ENCODE results near the gene SCN11A.
"Not testable (repeated sequence)": the region's sequence is repeated elsewhere in the genome, so short reads cannot be mapped to it uniquely, and the experiment has no call there.

The SCN11A gene

GRCh38 chr3:39063143-39063542, 11.4 kb upstream of the SCN11A start:
- Histone ChIP-seq H3K9me3 (ENCODE audit: control insufficient read depth, low read depth, low read length) (no peaks in the 10 kb centered on the region), H3K4me1 (ENCODE audit: control insufficient read depth, low read depth, low read length) (no peaks in the 10 kb centered on the region), H3K27me3 (ENCODE audit: control insufficient read depth, insufficient read depth, low read length) (no peaks in the 10 kb centered on the region), H3K36me3 (ENCODE audit: control insufficient read depth, low read depth, low read length) (peaks cover 11% of the 10 kb centered on the region), H3K9ac (ENCODE audit: low read length) (no peak overlapping the region), H3K4me3 (ENCODE audit: low read length) (no peak overlapping the region), H3K27ac (ENCODE audit: low read length) (no peak overlapping the region)

- H3K9me3 ChIP-seq (ENCODE audit: control insufficient read depth, low read depth, low read length), result no peaks in the 10 kb centered on the region
- no peak overlapping the region for H3K9ac ChIP-seq (ENCODE audit: low read length)
- H3K4me3 ChIP-seq (ENCODE audit: low read length), result no peak overlapping the region
- peaks cover 7% of the 10 kb centered on the region for H3K36me3 ChIP-seq (ENCODE audit: control insufficient read depth, low read depth, low read length)
- no peaks in the 10 kb centered on the region for H3K27me3 ChIP-seq (ENCODE audit: control insufficient read depth, insufficient read depth, low read length)
- no peaks in the 10 kb centered on the region for H3K4me1 ChIP-seq (ENCODE audit: control insufficient read depth, low read depth, low read length)
- H3K27ac ChIP-seq (ENCODE audit: low read length), result no peak overlapping the region
These were observed 10.4 kb upstream of the SCN11A start for GRCh38 chr3:39062180-39062579.

GRCh38 chr3:39061228-39061627, 9.5 kb upstream of the SCN11A start:
- not testable (repeated sequence) for H3K36me3 ChIP-seq (ENCODE audit: control insufficient read depth, low read depth, low read length); H3K27me3 ChIP-seq (ENCODE audit: control insufficient read depth, insufficient read depth, low read length); H3K9ac ChIP-seq (ENCODE audit: low read length); H3K27ac ChIP-seq (ENCODE audit: low read length); H3K4me3 ChIP-seq (ENCODE audit: low read length); H3K9me3 ChIP-seq (ENCODE audit: control insufficient read depth, low read depth, low read length); H3K4me1 ChIP-seq (ENCODE audit: control insufficient read depth, low read depth, low read length)

DNA sequence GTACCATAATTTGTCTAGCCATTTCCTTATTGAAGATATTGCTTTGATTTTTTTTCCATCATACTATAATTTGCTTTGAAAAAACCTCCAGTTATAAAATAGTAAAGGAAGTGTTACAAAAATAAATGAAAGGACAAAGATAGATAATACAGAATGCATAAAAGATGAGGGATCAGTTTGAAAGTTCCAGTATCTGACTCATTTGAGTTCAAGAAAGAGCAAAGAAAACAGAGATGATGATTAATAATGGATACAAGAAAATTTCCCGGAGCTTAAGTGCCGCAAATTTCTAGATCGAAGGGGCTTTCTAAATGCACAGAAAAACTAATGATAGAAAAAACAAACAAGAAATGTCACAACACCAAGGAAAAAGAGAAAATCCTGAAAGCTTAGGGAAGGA, 4.4 kb upstream of the SCN11A start:
- H3K4me3 ChIP-seq (ENCODE audit: low read length), result no peak overlapping the region

DNA sequence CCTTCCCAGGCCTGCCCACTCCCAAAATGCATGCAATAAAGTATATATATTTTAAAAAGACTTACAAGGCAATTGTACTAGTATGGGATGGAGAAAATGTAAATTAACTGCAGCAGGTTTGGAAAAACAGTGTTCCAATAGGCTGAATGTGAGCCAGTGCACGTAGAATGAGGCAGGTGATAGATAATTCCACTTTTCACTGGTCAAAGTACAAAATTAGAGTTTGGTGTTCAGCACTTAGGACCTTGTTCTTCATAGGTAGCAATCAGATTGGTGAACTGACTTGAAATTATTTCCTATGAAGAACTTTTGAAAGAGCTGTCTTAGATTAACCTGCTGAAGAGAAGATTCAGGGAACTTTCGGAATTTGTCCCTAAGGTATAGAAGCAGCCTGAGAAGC, 2.0 kb upstream of the SCN11A start:
- H3K27ac ChIP-seq (ENCODE audit: low read length), result no peak overlapping the region
- no peaks in the 10 kb centered on the region for H3K9me3 ChIP-seq (ENCODE audit: control insufficient read depth, low read depth, low read length)
- H3K4me1 ChIP-seq (ENCODE audit: control insufficient read depth, low read depth, low read length), result peaks cover 7% of the 10 kb centered on the region
- H3K4me3 ChIP-seq (ENCODE audit: low read length), result no peak overlapping the region
- H3K36me3 ChIP-seq (ENCODE audit: control insufficient read depth, low read depth, low read length), result no peaks in the 10 kb centered on the region
- no peaks in the 10 kb centered on the region for H3K27me3 ChIP-seq (ENCODE audit: control insufficient read depth, insufficient read depth, low read length)
- H3K9ac ChIP-seq (ENCODE audit: low read length), result no peak overlapping the region

More for the DNA sequence above, 4.4 kb upstream of the SCN11A start:
- no peak overlapping the region for H3K9ac ChIP-seq (ENCODE audit: low read length)
- peaks cover 7% of the 10 kb centered on the region for H3K4me1 ChIP-seq (ENCODE audit: control insufficient read depth, low read depth, low read length)
- no peaks in the 10 kb centered on the region for H3K27me3 ChIP-seq (ENCODE audit: control insufficient read depth, insufficient read depth, low read length)
- H3K27ac ChIP-seq (ENCODE audit: low read length), result no peak overlapping the region
- H3K36me3 ChIP-seq (ENCODE audit: control insufficient read depth, low read depth, low read length), result no peaks in the 10 kb centered on the region
- no peaks in the 10 kb centered on the region for H3K9me3 ChIP-seq (ENCODE audit: control insufficient read depth, low read depth, low read length)

GRCh38 chr3:39052583-39052982, 839 bp upstream of the SCN11A start:
- Histone ChIP-seq H3K4me3 (ENCODE audit: low read length) (peak overlapping the region; percentile 91), H3K9me3 (ENCODE audit: control insufficient read depth, low read depth, low read length) (no peaks in the 10 kb centered on the region), H3K4me1 (ENCODE audit: control insufficient read depth, low read depth, low read length) (peaks cover 7% of the 10 kb centered on the region), H3K27me3 (ENCODE audit: control insufficient read depth, insufficient read depth, low read length) (no peaks in the 10 kb centered on the region), H3K27ac (ENCODE audit: low read length) (peak overlapping the region; percentile 60), H3K9ac (ENCODE audit: low read length) (peak overlapping the region; percentile 91), H3K36me3 (ENCODE audit: control insufficient read depth, low read depth, low read length) (no peaks in the 10 kb centered on the region)

DNA sequence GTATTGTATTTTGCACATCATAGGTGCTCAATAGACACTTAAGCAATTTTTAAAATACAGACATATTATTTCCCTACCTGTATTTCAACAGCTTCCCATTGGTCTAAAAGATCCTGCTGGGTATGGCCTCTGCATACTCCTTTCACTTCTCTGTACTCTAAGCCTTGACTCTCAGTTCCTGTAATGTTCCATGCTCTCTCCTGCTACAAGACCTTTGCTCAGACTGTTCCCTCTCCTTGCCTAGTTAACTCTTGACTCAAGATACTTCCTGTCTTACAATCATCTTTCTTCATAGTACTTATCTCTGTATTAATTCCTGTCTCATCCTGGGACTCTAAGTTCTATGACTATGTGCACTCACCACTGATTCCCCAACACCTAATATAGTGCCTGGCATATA, 1.7 kb downstream of the SCN11A start:
- Histone ChIP-seq H3K27ac (ENCODE audit: low read length) (no peak overlapping the region), H3K36me3 (ENCODE audit: control insufficient read depth, low read depth, low read length) (no peaks in the 10 kb centered on the region), H3K4me1 (ENCODE audit: control insufficient read depth, low read depth, low read length) (peaks cover 7% of the 10 kb centered on the region), H3K9ac (ENCODE audit: low read length) (no peak overlapping the region), H3K4me3 (ENCODE audit: low read length) (no peak overlapping the region), H3K9me3 (ENCODE audit: control insufficient read depth, low read depth, low read length) (no peaks in the 10 kb centered on the region), H3K27me3 (ENCODE audit: control insufficient read depth, insufficient read depth, low read length) (no peaks in the 10 kb centered on the region)

DNA sequence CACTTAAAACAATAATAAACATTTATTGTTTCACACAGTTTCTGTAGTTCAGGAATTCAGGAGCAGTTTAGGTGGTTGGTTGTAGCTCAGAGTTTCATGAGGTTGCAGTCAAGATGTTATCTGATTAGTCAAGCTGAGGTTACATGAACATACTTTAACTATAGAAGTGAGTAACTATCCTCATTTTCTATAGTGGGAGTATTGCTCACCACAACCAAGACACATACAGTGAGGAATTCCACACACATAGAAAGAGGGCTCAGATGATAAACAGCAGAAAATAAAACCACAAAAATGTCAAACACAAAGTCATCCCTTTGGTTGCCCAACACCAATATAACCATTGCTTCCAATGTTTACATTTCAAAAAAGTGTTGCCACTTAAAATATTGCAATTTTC, 13.6 kb downstream of the SCN11A start:
- Histone ChIP-seq H3K4me1 (ENCODE audit: control insufficient read depth, low read depth, low read length) (no peaks in the 10 kb centered on the region), H3K4me3 (ENCODE audit: low read length) (no peak overlapping the region), H3K9me3 (ENCODE audit: control insufficient read depth, low read depth, low read length) (no peaks in the 10 kb centered on the region), H3K27me3 (ENCODE audit: control insufficient read depth, insufficient read depth, low read length) (no peaks in the 10 kb centered on the region), H3K27ac (ENCODE audit: low read length) (no peak overlapping the region), H3K36me3 (ENCODE audit: control insufficient read depth, low read depth, low read length) (no peaks in the 10 kb centered on the region), H3K9ac (ENCODE audit: low read length) (no peak overlapping the region)

DNA sequence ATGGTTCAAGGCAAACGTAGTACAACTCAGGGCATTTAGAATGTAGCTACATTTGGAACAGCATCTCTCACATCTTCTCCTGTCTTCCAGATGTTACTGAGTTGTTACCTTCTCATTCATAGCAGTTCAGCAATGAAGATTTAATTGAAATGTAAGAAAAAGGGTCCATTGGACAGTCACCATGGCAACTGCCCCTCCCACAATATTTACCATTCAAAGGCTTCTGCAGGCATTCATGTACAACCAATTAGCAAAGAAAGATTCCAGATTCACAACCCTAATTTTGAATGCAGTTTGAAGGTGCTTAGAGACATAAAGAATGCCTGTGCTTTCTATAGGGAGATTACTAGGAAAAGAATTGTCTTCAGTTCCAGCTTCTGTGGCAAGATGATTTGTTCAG, 22.2 kb downstream of the SCN11A start:
- H3K27ac ChIP-seq (ENCODE audit: low read length), result no peak overlapping the region
- H3K36me3 ChIP-seq (ENCODE audit: control insufficient read depth, low read depth, low read length), result no peaks in the 10 kb centered on the region
- H3K4me1 ChIP-seq (ENCODE audit: control insufficient read depth, low read depth, low read length), result no peaks in the 10 kb centered on the region

GRCh38 chr3:39028546-39028945, 23.2 kb downstream of the SCN11A start:
- H3K36me3 ChIP-seq (ENCODE audit: control insufficient read depth, low read depth, low read length), result no peaks in the 10 kb centered on the region
- H3K9me3 ChIP-seq (ENCODE audit: control insufficient read depth, low read depth, low read length), result no peaks in the 10 kb centered on the region
- no peak overlapping the region for H3K9ac ChIP-seq (ENCODE audit: low read length)
- no peaks in the 10 kb centered on the region for H3K27me3 ChIP-seq (ENCODE audit: control insufficient read depth, insufficient read depth, low read length)
- H3K4me3 ChIP-seq (ENCODE audit: low read length), result no peak overlapping the region
- no peaks in the 10 kb centered on the region for H3K4me1 ChIP-seq (ENCODE audit: control insufficient read depth, low read depth, low read length)
- H3K27ac ChIP-seq (ENCODE audit: low read length), result no peak overlapping the region

More for the DNA sequence above, 22.2 kb downstream of the SCN11A start:
- Histone ChIP-seq H3K27me3 (ENCODE audit: control insufficient read depth, insufficient read depth, low read length) (no peaks in the 10 kb centered on the region), H3K4me3 (ENCODE audit: low read length) (no peak overlapping the region), H3K9me3 (ENCODE audit: control insufficient read depth, low read depth, low read length) (no peaks in the 10 kb centered on the region), H3K9ac (ENCODE audit: low read length) (no peak overlapping the region)

DNA sequence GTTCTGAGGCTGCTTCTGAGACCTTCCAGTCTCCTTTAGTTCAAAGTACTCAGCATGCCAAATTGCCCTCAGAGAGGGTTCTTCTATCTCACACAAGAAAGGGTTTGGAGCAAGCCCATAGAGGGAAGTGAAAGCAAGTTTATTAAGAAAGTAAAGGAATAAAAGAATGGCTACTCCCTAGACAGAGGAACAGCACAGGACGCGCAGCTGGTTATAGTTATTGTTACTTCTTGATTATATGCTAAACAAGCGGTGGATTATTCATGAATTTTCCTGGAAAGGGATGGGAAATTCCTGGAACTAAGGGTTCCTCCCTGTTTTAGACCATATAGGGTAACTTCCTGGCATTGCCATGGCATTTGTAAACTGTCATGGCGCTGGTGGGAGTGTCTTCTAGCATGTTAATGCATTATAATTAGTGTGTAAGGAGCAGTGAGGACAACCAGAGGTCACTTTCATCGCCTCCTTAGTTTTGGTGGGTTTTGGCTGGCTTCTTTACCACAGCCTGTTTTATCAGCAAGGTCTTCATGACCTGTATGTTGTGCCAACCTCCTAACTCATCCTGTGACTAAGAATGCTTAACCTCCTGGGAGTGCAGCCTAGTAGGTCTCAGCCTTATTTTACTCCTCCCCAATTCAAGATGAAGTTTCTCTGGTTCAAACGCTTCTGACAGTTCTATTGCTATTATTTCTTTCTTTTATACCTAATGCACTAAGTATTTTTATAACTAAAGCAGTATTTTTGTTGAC, 26.3 kb downstream of the SCN11A start:
- H3K4me3 ChIP-seq (ENCODE audit: low read length), result no peak overlapping the region
- no peaks in the 10 kb centered on the region for H3K4me1 ChIP-seq (ENCODE audit: control insufficient read depth, low read depth, low read length)
- no peaks in the 10 kb centered on the region for H3K36me3 ChIP-seq (ENCODE audit: control insufficient read depth, low read depth, low read length)
- no peaks in the 10 kb centered on the region for H3K9me3 ChIP-seq (ENCODE audit: control insufficient read depth, low read depth, low read length)
- no peaks in the 10 kb centered on the region for H3K27me3 ChIP-seq (ENCODE audit: control insufficient read depth, insufficient read depth, low read length)
- H3K9ac ChIP-seq (ENCODE audit: low read length), result no peak overlapping the region
- H3K27ac ChIP-seq (ENCODE audit: low read length), result no peak overlapping the region

GRCh38 chr3:39024497-39024896, 27.2 kb downstream of the SCN11A start:
- Histone ChIP-seq H3K36me3 (ENCODE audit: control insufficient read depth, low read depth, low read length) (no peaks in the 10 kb centered on the region), H3K4me3 (ENCODE audit: low read length) (no peak overlapping the region), H3K27ac (ENCODE audit: low read length) (no peak overlapping the region), H3K4me1 (ENCODE audit: control insufficient read depth, low read depth, low read length) (no peaks in the 10 kb centered on the region), H3K9ac (ENCODE audit: low read length) (no peak overlapping the region), H3K9me3 (ENCODE audit: control insufficient read depth, low read depth, low read length) (no peaks in the 10 kb centered on the region), H3K27me3 (ENCODE audit: control insufficient read depth, insufficient read depth, low read length) (no peaks in the 10 kb centered on the region)
